Measurements from ENCODE around the gene FOXF1.
A peak's percentile ranks its signal among the peaks of the same experiment; 100 is the strongest.

Gene FOXF1

GRCh38 chr16:86558355-86559193 lies 48.2 kb downstream of the FOXF1 start:
- no peak for DNase-seq (ENCODE audit: low spot score)

GRCh38 chr16:86559802-86560305 lies 49.5 kb downstream of the FOXF1 start:
- no peak for DNase-seq (ENCODE audit: low spot score)

- DNase-seq (ENCODE audit: low spot score): no peak
Measured at GRCh38 chr16:86562356-86562755, 52.0 kb downstream of the FOXF1 start.

GRCh38 chr16:86563469-86564345 lies 53.4 kb downstream of the FOXF1 start:
- peak; percentile 89 for DNase-seq (ENCODE audit: low spot score)

Data from GM03348 (cell line).